ENCODE measurements around the gene GSTP1. TPM values are rescaled to one million over a fixed set of nuclear protein-coding genes. Genes with fewer than 3 reads are reported as not detected.

Gene GSTP1
- total RNA-seq, 2 experiments from 2014 or later = 339 to 406 TPM

GRCh38 chr11:67606492-67607295 is 23.1 kb downstream of the GSTP1 start, which contains the start of gene NDUFV1:
Gene NDUFV1, plus strand, starts transcription at chr11:67606936. Its CDS starts 69 bp downstream, at chr11:67607005.
- Mint-ChIP-seq H3K9me3 (ENCODE audit: low read depth) (peaks cover 3% of the 10 kb centered on the region), H3K4me1 (peaks cover 22% of the 10 kb centered on the region), H3K27me3 (peaks cover 7% of the 10 kb centered on the region), H3K36me3 (peaks cover 9% of the 10 kb centered on the region), H3K27ac (peak within 1 kb of the TSS; percentile 90), H3K4me3 (peak within 1 kb of the TSS; percentile 88)
- CTCF ChIA-PET = interaction anchor here (1.0 to 2.3 kb wide), 4 partner anchors 8 to 23 kb away, joined by 3 to 15 read pairs (median 6); partner anchors contain the start of gene NUDT8
- ATAC-seq (peak; percentile 100), DNase-seq (peak; percentile 98)

- Mint-ChIP-seq H3K9me3 (ENCODE audit: low read depth) (peaks cover 3% of the 10 kb centered on the region), H3K27me3 (peaks cover 7% of the 10 kb centered on the region), H3K4me3 (peak overlapping the region; percentile 88), H3K4me1 (peaks cover 25% of the 10 kb centered on the region), H3K36me3 (peaks cover 12% of the 10 kb centered on the region), H3K27ac (peak overlapping the region; percentile 90)
- CTCF ChIA-PET = interaction anchor here (1.0 to 2.2 kb wide), 4 partner anchors 8 to 31 kb away, joined by 3 to 15 read pairs (median 4); partner anchors contain the start of genes GSTP1 and NUDT8
- DNase-seq (no peak), ATAC-seq (no peak)
These were observed 23.9 kb downstream of the GSTP1 start for GRCh38 chr11:67607507-67607906.

- H3K4me3 Mint-ChIP-seq = peak overlapping the region; percentile 88
- CTCF ChIA-PET = interaction anchor here (1.1 to 2.2 kb wide), 3 partner anchors 21 to 32 kb away, joined by 3 to 15 read pairs (median 4); partner anchors contain the start of genes GSTP1 and NUDT8
These were observed 24.9 kb downstream of the GSTP1 start for GRCh38 chr11:67608486-67608885.

GRCh38 chr11:67609316-67609715 is 25.7 kb downstream of the GSTP1 start:
- CTCF ChIA-PET = interaction anchor here (1.6 kb wide), 1 partner anchor 50 kb away, joined by 5 read pairs; no protein-coding TSS in a partner anchor
- peaks cover 34% of the 10 kb centered on the region for H3K4me1 Mint-ChIP-seq
- DNase-seq = no peak
- H3K36me3 Mint-ChIP-seq = peaks cover 13% of the 10 kb centered on the region
- H3K27ac Mint-ChIP-seq = no peak overlapping the region
- no peaks in the 10 kb centered on the region for H3K9me3 Mint-ChIP-seq (ENCODE audit: low read depth)
- H3K27me3 Mint-ChIP-seq = no peaks in the 10 kb centered on the region
- no peak overlapping the region for H3K4me3 Mint-ChIP-seq
- no peak for ATAC-seq

More at GRCh38 chr11:67608486-67608885, 24.9 kb downstream of the GSTP1 start:
- Mint-ChIP-seq H3K4me1 (peaks cover 29% of the 10 kb centered on the region), H3K27ac (peak overlapping the region; percentile 90), H3K9me3 (ENCODE audit: low read depth) (no peaks in the 10 kb centered on the region), H3K36me3 (peaks cover 13% of the 10 kb centered on the region), H3K27me3 (no peaks in the 10 kb centered on the region)
- DNase-seq = no peak
- no peak for ATAC-seq

- Mint-ChIP-seq H3K4me3 (no peak overlapping the region), H3K27ac (no peak overlapping the region), H3K4me1 (peaks cover 45% of the 10 kb centered on the region), H3K27me3 (no peaks in the 10 kb centered on the region), H3K9me3 (ENCODE audit: low read depth) (no peaks in the 10 kb centered on the region), H3K36me3 (peaks cover 13% of the 10 kb centered on the region)
- ATAC-seq (no peak), DNase-seq (no peak)
- CTCF ChIA-PET = interaction anchor here (1.6 kb wide), 1 partner anchor 49 kb away, joined by 5 read pairs; no protein-coding TSS in a partner anchor
These were observed 26.8 kb downstream of the GSTP1 start for GRCh38 chr11:67610302-67610868.

- ATAC-seq (no peak), DNase-seq (no peak)
- Mint-ChIP-seq H3K27me3 (no peaks in the 10 kb centered on the region), H3K27ac (no peak overlapping the region), H3K4me1 (peaks cover 47% of the 10 kb centered on the region), H3K4me3 (no peak overlapping the region), H3K9me3 (ENCODE audit: low read depth) (no peaks in the 10 kb centered on the region), H3K36me3 (peaks cover 13% of the 10 kb centered on the region)
- CTCF ChIA-PET = interaction anchor here (7.5 kb wide), 1 partner anchor 18 kb away, joined by 111 read pairs; the partner anchor contains the start of gene NUDT8
These were observed 27.6 kb downstream of the GSTP1 start for GRCh38 chr11:67611165-67611564.

- Mint-ChIP-seq H3K27ac (peak overlapping the region; percentile 41), H3K4me1 (peaks cover 48% of the 10 kb centered on the region), H3K9me3 (ENCODE audit: low read depth) (no peaks in the 10 kb centered on the region), H3K36me3 (peaks cover 13% of the 10 kb centered on the region), H3K27me3 (peaks cover 2% of the 10 kb centered on the region), H3K4me3 (no peak overlapping the region)
- DNase-seq (no peak), ATAC-seq (no peak)
- CTCF ChIA-PET = interaction anchor here (1.4 to 7.5 kb wide), 3 partner anchors 17 to 37 kb away, joined by 3 to 111 read pairs (median 26); partner anchors contain the start of gene NUDT8
These were observed 28.3 kb downstream of the GSTP1 start for GRCh38 chr11:67611704-67612587.

- Mint-ChIP-seq H3K27ac (peak overlapping the region; percentile 94), H3K4me1 (peaks cover 46% of the 10 kb centered on the region)
These were observed 29.1 kb downstream of the GSTP1 start for GRCh38 chr11:67612751-67613150.

GRCh38 chr11:67613313-67613959 is 29.8 kb downstream of the GSTP1 start:
- CTCF ChIA-PET = interaction anchor here (0.7 to 7.5 kb wide), 22 partner anchors 8 to 259 kb away, joined by 3 to 111 read pairs (median 8); partner anchors contain the start of genes GSTP1 and NUDT8
- peak overlapping the region; percentile 65 for H3K4me3 Mint-ChIP-seq
- peak overlapping the region; percentile 94 for H3K27ac Mint-ChIP-seq
- no peak for DNase-seq
- no peaks in the 10 kb centered on the region for H3K9me3 Mint-ChIP-seq (ENCODE audit: low read depth)
- H3K4me1 Mint-ChIP-seq = peaks cover 40% of the 10 kb centered on the region
- peaks cover 9% of the 10 kb centered on the region for H3K27me3 Mint-ChIP-seq
- peaks cover 13% of the 10 kb centered on the region for H3K36me3 Mint-ChIP-seq
- no peak for ATAC-seq

More at GRCh38 chr11:67612751-67613150, 29.1 kb downstream of the GSTP1 start:
- Mint-ChIP-seq H3K27me3 (peaks cover 5% of the 10 kb centered on the region), H3K9me3 (ENCODE audit: low read depth) (no peaks in the 10 kb centered on the region), H3K4me3 (no peak overlapping the region), H3K36me3 (peaks cover 13% of the 10 kb centered on the region)
- no peak for ATAC-seq
- no peak for DNase-seq
- CTCF ChIA-PET = interaction anchor here (1.4 to 7.5 kb wide), 4 partner anchors 12 to 36 kb away, joined by 3 to 111 read pairs (median 21); partner anchors contain the start of gene NUDT8

- CTCF ChIA-PET = interaction anchor here (0.6 to 7.5 kb wide), 25 partner anchors 9 to 260 kb away, joined by 3 to 111 read pairs (median 5); partner anchors contain the start of genes GSTP1 and NUDT8
- H3K27me3 Mint-ChIP-seq = peaks cover 9% of the 10 kb centered on the region
- H3K4me3 Mint-ChIP-seq = peak overlapping the region; percentile 65
- peak overlapping the region; percentile 94 for H3K27ac Mint-ChIP-seq
- DNase-seq (peak; percentile 88), ATAC-seq (peak; percentile 85)
- H3K36me3 Mint-ChIP-seq = peaks cover 10% of the 10 kb centered on the region
- H3K4me1 Mint-ChIP-seq = peaks cover 37% of the 10 kb centered on the region
- no peaks in the 10 kb centered on the region for H3K9me3 Mint-ChIP-seq (ENCODE audit: low read depth)
These were observed 30.5 kb downstream of the GSTP1 start for GRCh38 chr11:67613960-67614715.
